HEK293 (cell line): ENCODE measurements around the gene AGAP1.

Source experiments
- CTCF ChIA-PET: fragments of 350-600 bp; formaldehyde crosslinking; extraction: SDS; loops from one replicate; lab custom pipeline; 2021; ENCODE audit warnings: antibody characterized with exemption; lab: Yijun Ruan, JAX
- POLR2A ChIA-PET: fragments of 300-600 bp; formaldehyde crosslinking; extraction: SDS; loops from one replicate; lab custom pipeline; 2020; ENCODE audit warnings: antibody characterized with exemption, inconsistent platforms; lab: Yijun Ruan, JAX
- H3K27ac ChIP-seq: fragments of 200-500 bp; sonication (Bioruptor generic); 2 replicates; pipeline ENCODE4 v1.5.1; 2014; ENCODE audit warnings: low read depth, low read length, control low read depth, inconsistent platforms; ENCODE audit errors: extremely low read depth
- H3K36me3 ChIP-seq, 2 experiments: fragments of 200-500 bp in 1 of 2; sonication (Bioruptor generic) in 1 of 2; 1 replicate in 1 of 2; 2 replicates in 1 of 2; pipeline ENCODE4 v1.5.1; 2014 to 2017; ENCODE audit warnings: inconsistent platforms in 2 of 2, low read length in 2 of 2; ENCODE audit not compliant: control insufficient read depth in 2 of 2, insufficient read depth in 1 of 2
- H3K4me1 ChIP-seq: fragments of 200-500 bp; sonication (Bioruptor generic); 2 replicates; pipeline ENCODE4 v1.5.1; 2014; ENCODE audit warnings: mild to moderate bottlenecking, low read length, inconsistent platforms; ENCODE audit not compliant: control insufficient read depth, insufficient read depth
- H3K4me3 ChIP-seq: 2 replicates; pipeline ENCODE4 v1.5.1; 2011; ENCODE audit warnings: low read depth, mild to moderate bottlenecking, control low read depth, low read length, moderate library complexity
- H3K9me3 ChIP-seq: fragments of 200-500 bp; sonication (Bioruptor generic); 2 replicates; pipeline ENCODE4 v1.5.1; 2014; ENCODE audit warnings: low read depth, low read length, inconsistent platforms; ENCODE audit not compliant: control insufficient read depth, insufficient read depth
- GLIS2 ChIP-seq: fragments of 450-650 bp; formaldehyde crosslinking; IDR thresholded peaks from 2 replicates; pipeline ENCODE4 v1.5.1; 2016; ENCODE audit warnings: missing biosample characterization, missing genetic modification characterization
- MYNN ChIP-seq: fragments of 450-650 bp; formaldehyde crosslinking; IDR thresholded peaks from 2 replicates; pipeline ENCODE4 v1.5.1; 2016; ENCODE audit warnings: missing biosample characterization, missing genetic modification characterization, borderline replicate concordance
- OSR2 ChIP-seq: fragments of 450-650 bp; formaldehyde crosslinking; IDR thresholded peaks from 2 replicates; pipeline ENCODE4 v1.5.1; 2016; ENCODE audit warnings: missing biosample characterization, missing genetic modification characterization
- PRDM2 ChIP-seq: fragments of 450-650 bp; formaldehyde crosslinking; IDR thresholded peaks from 2 replicates; pipeline ENCODE4 v1.5.1; 2016; ENCODE audit warnings: missing biosample characterization, missing genetic modification characterization, borderline replicate concordance
- SCRT1 ChIP-seq: fragments of 450-650 bp; formaldehyde crosslinking; IDR thresholded peaks from 2 replicates; pipeline ENCODE4 v1.5.1; 2016; ENCODE audit warnings: missing biosample characterization, missing genetic modification characterization, borderline replicate concordance
- SP3 ChIP-seq: fragments of 450-650 bp; formaldehyde crosslinking; IDR thresholded peaks from 2 replicates; pipeline ENCODE4 v1.5.1; 2016; ENCODE audit warnings: missing biosample characterization, missing genetic modification characterization
- TRIM28 ChIP-seq: IDR thresholded peaks from 2 replicates; pipeline ENCODE4 v1.6.1; 2011; ENCODE audit warnings: low read length, control low read depth, borderline replicate concordance
- WT1 ChIP-seq: fragments of 450-650 bp; formaldehyde crosslinking; IDR thresholded peaks from 2 replicates; pipeline ENCODE4 v1.5.1; 2016; ENCODE audit warnings: missing biosample characterization, missing genetic modification characterization
- YY2 ChIP-seq: fragments of 450-650 bp; formaldehyde crosslinking; IDR thresholded peaks from 2 replicates; pipeline ENCODE4 v1.5.1; 2016; ENCODE audit warnings: missing biosample characterization, missing genetic modification characterization
- ZBTB17 ChIP-seq: fragments of 450-650 bp; formaldehyde crosslinking; IDR thresholded peaks from 2 replicates; pipeline ENCODE4 v1.5.1; 2016; ENCODE audit warnings: missing biosample characterization, missing genetic modification characterization
- ZNF132 ChIP-seq: fragments of 450-650 bp; formaldehyde crosslinking; IDR thresholded peaks from 2 replicates; pipeline ENCODE4 v1.5.1; 2017; ENCODE audit warnings: missing biosample characterization, missing genetic modification characterization, borderline replicate concordance
- ZNF146 ChIP-seq: fragments of 450-650 bp; formaldehyde crosslinking; IDR thresholded peaks from 2 replicates; pipeline ENCODE4 v1.5.1; 2016; ENCODE audit warnings: missing biosample characterization, missing genetic modification characterization
- ZNF214 ChIP-seq: fragments of 450-650 bp; formaldehyde crosslinking; IDR thresholded peaks from 2 replicates; pipeline ENCODE4 v1.5.1; 2017; ENCODE audit warnings: missing biosample characterization, mild to moderate bottlenecking, missing genetic modification characterization, borderline replicate concordance
- ZNF324 ChIP-seq: fragments of 450-650 bp; formaldehyde crosslinking; IDR thresholded peaks from 2 replicates; pipeline ENCODE4 v1.5.1; 2016; ENCODE audit warnings: missing biosample characterization, missing genetic modification characterization
- ZNF335 ChIP-seq: fragments of 450-650 bp; formaldehyde crosslinking; conservative IDR thresholded peaks from 2 replicates; pipeline ENCODE4 v1.5.1; 2016; ENCODE audit warnings: missing biosample characterization, missing genetic modification characterization
- ZNF37A ChIP-seq: fragments of 450-650 bp; IDR thresholded peaks from 2 replicates; pipeline ENCODE4 v1.5.1; 2018; ENCODE audit warnings: missing biosample characterization, missing genetic modification characterization
- ZNF394 ChIP-seq: fragments of 450-650 bp; formaldehyde crosslinking; IDR thresholded peaks from 2 replicates; pipeline ENCODE4 v1.5.1; 2016; ENCODE audit warnings: missing biosample characterization, missing genetic modification characterization, mild to moderate bottlenecking, moderate library complexity, borderline replicate concordance
- ZNF416 ChIP-seq: fragments of 450-650 bp; formaldehyde crosslinking; IDR thresholded peaks from 2 replicates; pipeline ENCODE4 v1.5.1; 2016; ENCODE audit warnings: missing biosample characterization, missing genetic modification characterization
- ZNF433 ChIP-seq: fragments of 450-650 bp; formaldehyde crosslinking; IDR thresholded peaks from 2 replicates; pipeline ENCODE4 v1.5.1; 2016; ENCODE audit warnings: missing biosample characterization, missing genetic modification characterization, low read depth
- ZNF473 ChIP-seq: fragments of 450-650 bp; formaldehyde crosslinking; IDR thresholded peaks from 2 replicates; pipeline ENCODE4 v1.5.1; 2017; ENCODE audit warnings: missing biosample characterization, missing genetic modification characterization
- ZNF560 ChIP-seq: fragments of 450-650 bp; formaldehyde crosslinking; IDR thresholded peaks from 2 replicates; pipeline ENCODE4 v1.5.1; 2017; ENCODE audit warnings: missing biosample characterization, missing genetic modification characterization, borderline replicate concordance
- ZNF580 ChIP-seq: fragments of 450-650 bp; formaldehyde crosslinking; IDR thresholded peaks from 2 replicates; pipeline ENCODE4 v1.5.1; 2016; ENCODE audit warnings: missing biosample characterization, missing genetic modification characterization
- ZNF585B ChIP-seq: fragments of 450-650 bp; formaldehyde crosslinking; IDR thresholded peaks from 2 replicates; pipeline ENCODE4 v1.5.1; 2016; ENCODE audit warnings: missing biosample characterization, missing genetic modification characterization
- ZNF629 ChIP-seq: fragments of 450-650 bp; formaldehyde crosslinking; IDR thresholded peaks from 2 replicates; pipeline ENCODE4 v1.5.1; 2017; ENCODE audit warnings: missing biosample characterization, missing genetic modification characterization
- ZNF747 ChIP-seq: fragments of 450-650 bp; formaldehyde crosslinking; IDR thresholded peaks from 2 replicates; pipeline ENCODE4 v1.5.1; 2016; ENCODE audit warnings: missing biosample characterization, missing genetic modification characterization
- ZNF76 ChIP-seq: fragments of 450-650 bp; formaldehyde crosslinking; IDR thresholded peaks from 2 replicates; pipeline ENCODE4; 2016; ENCODE audit warnings: low read depth, missing biosample characterization, missing genetic modification characterization, borderline replicate concordance
- ZNF777 ChIP-seq: fragments of 450-650 bp; formaldehyde crosslinking; IDR thresholded peaks from 2 replicates; pipeline ENCODE4 v1.5.1; 2017; ENCODE audit warnings: missing biosample characterization, missing genetic modification characterization, borderline replicate concordance
- ZNF785 ChIP-seq: fragments of 450-650 bp; formaldehyde crosslinking; IDR thresholded peaks from 2 replicates; pipeline ENCODE4 v1.5.1; 2016; ENCODE audit warnings: missing biosample characterization, missing genetic modification characterization
- ZSCAN16 ChIP-seq: fragments of 450-650 bp; formaldehyde crosslinking; IDR thresholded peaks from 2 replicates; pipeline ENCODE4 v1.5.1; 2016; ENCODE audit warnings: missing biosample characterization, missing genetic modification characterization
- ZXDB ChIP-seq: fragments of 450-650 bp; formaldehyde crosslinking; IDR thresholded peaks from 2 replicates; pipeline ENCODE4 v1.5.1; 2016; ENCODE audit warnings: missing biosample characterization, missing genetic modification characterization

AGAP1 gene

GRCh38 chr2:235898766-235899165, 404.9 kb downstream of the AGAP1 start:
- Histone ChIP-seq H3K36me3 (peaks cover 0 to 11% of the 10 kb centered on the region in 2 experiments; a peak in 1 of 3 replicates), H3K27ac (no peak overlapping the region), H3K4me1 (peaks cover 3% of the 10 kb centered on the region; the same call in 1 of the 2 replicates), H3K9me3 (no peaks in the 10 kb centered on the region), H3K4me3 (no peak overlapping the region)
- TF ChIP-seq ZNF132 (tag by site-specific recombination) (no peak), ZNF76 (tag by site-specific recombination) (no peak), OSR2 (tag by site-specific recombination) (no peak), ZNF785 (tag by site-specific recombination) (no peak), ZNF585B (tag by site-specific recombination) (no peak), WT1 (no peak), ZNF777 (tag by site-specific recombination) (no peak), ZNF214 (tag by site-specific recombination) (no peak), ZNF560 (tag by site-specific recombination) (no peak)
- ChIA-PET CTCF (no interaction called here), POLR2A (no interaction called here)

- H3K27ac ChIP-seq: no peak overlapping the region
- TF ChIP-seq ZNF37A (tag by site-specific recombination) (no peak), ZNF785 (tag by site-specific recombination) (no peak), SP3 (no peak), ZNF629 (tag by site-specific recombination) (no peak), ZNF580 (tag by site-specific recombination) (no peak), ZNF335 (no peak), ZNF473 (tag by site-specific recombination) (no peak), SCRT1 (no peak), ZBTB17 (tag by site-specific recombination) (no peak), ZNF324 (no peak), MYNN (no peak), YY2 (tag by site-specific recombination) (no peak), GLIS2 (tag by site-specific recombination) (no peak), ZNF747 (no peak), ZSCAN16 (no peak), ZXDB (tag by site-specific recombination) (no peak)
- H3K4me3 ChIP-seq: no peak overlapping the region
- CTCF ChIA-PET: no interaction called here
- peaks cover 0 to 3% of the 10 kb centered on the region in 2 experiments; a peak in 1 of 3 replicates for H3K36me3 ChIP-seq
- H3K9me3 ChIP-seq: no peaks in the 10 kb centered on the region
- H3K4me1 ChIP-seq: peaks cover 3% of the 10 kb centered on the region; the same call in 1 of the 2 replicates
- POLR2A ChIA-PET: no interaction called here
Observed at GRCh38 chr2:235900631-235901030, 406.8 kb downstream of the AGAP1 start.

- H3K36me3 ChIP-seq: peaks cover 0 to 2% of the 10 kb centered on the region in 2 experiments; a peak in 1 of 3 replicates
- H3K4me1 ChIP-seq: peaks cover 3% of the 10 kb centered on the region; the same call in 1 of the 2 replicates
- CTCF ChIA-PET: no interaction called here
- POLR2A ChIA-PET: no interaction called here
- H3K27ac ChIP-seq: no peak overlapping the region
- no peaks in the 10 kb centered on the region for H3K9me3 ChIP-seq
- TF ChIP-seq PRDM2 (tag by site-specific recombination): no peak
- no peak for TF ChIP-seq WT1
- no peak for TF ChIP-seq ZNF394
- no peak for TF ChIP-seq TRIM28
- TF ChIP-seq ZNF416 (tag by site-specific recombination): no peak
- no peak for TF ChIP-seq ZNF146
- no peak for TF ChIP-seq ZNF433 (tag by site-specific recombination)
- no peak overlapping the region for H3K4me3 ChIP-seq
Observed at GRCh38 chr2:235901243-235901642, 407.4 kb downstream of the AGAP1 start.
